ENCODE measurements around the gene DCUN1D3.
"Not testable (repeated sequence)": the region's sequence is repeated elsewhere in the genome, so short reads cannot be mapped to it uniquely, and the experiment has no call there.

The DCUN1D3 gene

DNA sequence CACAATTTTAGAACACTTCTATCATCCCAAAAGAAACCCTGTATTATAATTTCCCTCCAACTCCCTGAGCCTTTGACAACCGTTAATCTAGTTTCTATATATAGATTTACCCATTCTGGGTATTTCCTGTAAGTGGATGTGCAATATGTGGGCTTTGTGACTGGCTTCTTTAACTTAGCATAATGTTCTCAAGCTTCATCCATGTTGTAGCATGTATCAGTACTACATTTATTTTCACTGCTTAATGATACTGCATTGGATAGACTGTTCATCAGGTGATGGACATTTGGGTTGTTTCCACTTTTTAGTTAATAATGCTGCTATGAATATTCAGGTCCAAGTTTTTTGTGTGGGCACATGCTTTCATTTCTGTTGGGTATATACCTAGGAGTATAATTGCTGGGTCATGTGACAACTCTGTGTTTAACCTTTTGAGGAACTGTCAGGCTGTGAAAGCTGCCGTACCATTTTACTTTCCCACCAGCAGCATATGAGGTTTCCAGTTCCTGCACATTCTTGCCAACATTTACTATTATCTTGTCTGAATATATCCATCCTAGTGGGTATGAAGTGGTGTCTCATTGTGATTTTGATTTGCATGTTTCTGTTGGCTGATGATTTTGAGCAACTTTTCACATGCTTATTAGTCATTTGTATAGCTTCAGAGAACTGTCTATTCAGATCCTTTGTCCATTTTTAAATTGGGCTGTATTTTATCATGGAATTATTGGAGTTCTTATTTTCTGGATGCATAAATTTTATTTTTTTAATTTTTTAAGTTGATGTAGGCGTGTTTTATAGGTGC, 77.4 kb downstream of the DCUN1D3 start:
- no peak for DNase-seq

DNA sequence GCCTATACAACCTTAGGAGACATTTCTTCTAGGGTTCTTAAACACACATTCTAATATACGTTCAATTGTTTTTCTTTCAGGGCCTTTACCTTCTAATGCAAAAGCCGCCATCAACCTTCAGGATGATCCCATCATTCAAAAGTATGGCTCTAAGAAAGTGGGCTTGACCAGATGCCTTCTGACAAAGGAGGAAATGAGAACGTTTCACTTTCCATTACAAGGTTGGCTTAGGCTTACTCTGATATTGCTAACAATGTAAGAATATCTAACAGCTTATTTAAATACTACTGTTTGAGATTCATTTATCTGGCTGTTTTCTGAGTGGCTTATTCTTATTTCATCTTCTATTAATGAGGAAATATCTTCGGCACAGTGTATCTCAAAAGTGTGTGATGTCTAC, 78.5 kb downstream of the DCUN1D3 start:
- DNase-seq: no peak

DNA sequence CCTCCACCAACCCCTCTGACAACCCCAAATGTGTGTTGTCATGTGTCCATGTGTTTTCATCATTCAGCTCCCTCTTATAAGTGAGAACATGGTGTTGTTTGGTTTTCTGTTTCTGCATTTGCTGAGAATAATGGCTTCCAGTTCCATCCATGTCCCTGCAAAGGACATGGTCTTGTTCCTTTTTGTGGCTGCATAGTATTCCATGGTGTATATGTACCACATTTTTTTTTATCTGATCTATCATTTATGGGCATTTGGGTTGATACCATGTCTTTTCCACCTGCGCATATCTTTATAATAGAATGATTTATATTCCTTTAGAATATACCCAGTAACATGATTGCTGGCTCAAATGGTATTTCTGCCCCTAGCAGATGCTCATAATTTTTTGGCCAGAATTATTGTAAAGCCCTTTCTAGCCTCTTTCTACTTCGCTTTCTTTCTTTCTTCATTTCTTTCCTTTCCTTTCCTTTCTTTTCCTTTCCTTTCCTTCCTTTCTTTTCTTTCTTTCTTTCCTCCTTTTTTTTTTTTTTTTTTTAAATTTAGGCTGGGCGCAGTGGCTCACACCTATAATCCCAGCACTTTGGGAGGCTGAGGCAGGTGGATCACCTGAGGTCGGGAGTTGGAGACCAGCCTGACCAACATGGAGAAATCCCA, 81.1 kb downstream of the DCUN1D3 start:
- no peak for DNase-seq

DNA sequence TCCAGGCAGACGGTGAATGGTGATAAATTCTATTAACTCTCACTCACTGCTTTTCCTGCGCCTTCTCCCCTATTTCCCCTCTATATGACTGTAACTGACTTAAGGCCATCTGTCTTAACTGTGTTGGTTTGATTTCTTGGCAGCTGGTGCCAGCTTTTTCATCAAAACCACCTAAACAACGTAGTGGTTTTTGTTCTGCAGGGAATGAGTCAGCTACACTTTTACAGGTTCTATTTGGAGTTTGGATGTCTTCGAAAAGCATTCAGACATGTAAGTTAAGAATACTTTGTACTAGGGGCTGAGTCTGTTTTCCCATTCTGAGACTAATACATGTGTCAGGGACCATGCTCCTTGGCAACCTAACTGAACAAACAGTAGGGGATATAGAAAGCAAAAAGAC, 85.4 kb downstream of the DCUN1D3 start:
- peak in 1 of 5 experiments; percentile 85 for DNase-seq

DNA sequence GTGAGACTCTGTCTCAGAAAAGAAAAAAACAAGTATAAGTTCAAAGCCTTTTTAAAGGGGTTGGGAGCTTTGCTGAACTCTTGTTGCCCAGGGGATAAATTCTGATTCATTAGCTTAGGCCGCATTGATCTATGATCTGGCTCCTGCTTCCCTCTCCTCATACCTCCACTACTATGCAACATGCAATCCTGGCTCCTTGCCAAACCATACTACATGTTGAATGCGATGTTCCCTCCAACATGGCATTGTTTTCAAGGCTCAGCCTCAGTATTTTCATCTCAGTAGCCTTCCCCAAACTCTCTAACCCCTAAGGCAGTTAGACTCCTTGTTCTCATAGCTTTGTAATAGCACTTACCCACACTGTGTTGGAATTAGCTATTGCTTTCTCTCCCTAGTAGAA, 87.6 kb downstream of the DCUN1D3 start:
- DNase-seq: no peak

DNA sequence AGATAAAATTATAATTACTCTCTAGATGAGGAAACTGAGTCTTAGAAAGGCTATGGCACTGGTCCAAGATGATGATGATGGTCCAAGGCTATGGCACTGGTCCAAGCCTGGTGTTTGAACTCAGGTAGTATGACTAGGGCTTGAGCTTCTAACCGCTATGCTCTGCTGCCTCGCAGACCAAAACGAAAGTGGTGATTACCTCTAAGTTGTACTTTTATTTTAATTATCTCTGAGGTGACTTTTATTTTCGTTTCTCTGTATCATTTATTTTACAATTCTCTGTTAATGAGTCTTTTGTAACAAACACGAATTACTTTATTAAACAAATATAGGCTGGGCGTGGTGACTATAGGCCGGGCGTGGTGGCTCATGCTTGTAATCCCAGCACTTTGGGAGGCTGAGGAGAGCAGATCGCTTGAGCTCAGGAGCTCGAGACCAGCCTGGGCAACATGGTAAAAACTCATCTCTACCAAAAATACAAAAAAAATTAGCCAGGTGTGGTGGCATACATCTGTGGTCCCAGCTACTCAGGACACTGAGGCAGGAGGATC, 88.2 kb downstream of the DCUN1D3 start:
- DNase-seq: no peak

DNA sequence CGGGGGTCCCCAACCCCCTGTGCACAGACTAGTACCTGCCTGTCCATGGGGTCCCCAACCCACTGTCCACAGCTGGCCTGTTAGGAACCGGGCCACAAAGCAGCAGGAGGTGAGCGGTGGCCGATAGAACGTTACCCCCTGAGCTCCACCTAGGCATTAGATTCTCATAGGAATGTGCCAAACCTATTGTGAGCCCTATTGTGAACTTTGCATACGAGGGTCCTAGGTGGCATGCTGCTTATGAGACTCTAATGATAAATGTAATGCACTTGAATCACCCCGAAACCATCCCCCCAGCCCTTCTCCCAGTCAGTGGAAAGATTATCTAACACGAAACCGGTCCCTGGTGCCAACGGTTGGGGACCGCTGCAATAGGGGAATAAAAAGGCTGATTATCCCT, 92.3 kb downstream of the DCUN1D3 start:
- no peak for DNase-seq

DNA sequence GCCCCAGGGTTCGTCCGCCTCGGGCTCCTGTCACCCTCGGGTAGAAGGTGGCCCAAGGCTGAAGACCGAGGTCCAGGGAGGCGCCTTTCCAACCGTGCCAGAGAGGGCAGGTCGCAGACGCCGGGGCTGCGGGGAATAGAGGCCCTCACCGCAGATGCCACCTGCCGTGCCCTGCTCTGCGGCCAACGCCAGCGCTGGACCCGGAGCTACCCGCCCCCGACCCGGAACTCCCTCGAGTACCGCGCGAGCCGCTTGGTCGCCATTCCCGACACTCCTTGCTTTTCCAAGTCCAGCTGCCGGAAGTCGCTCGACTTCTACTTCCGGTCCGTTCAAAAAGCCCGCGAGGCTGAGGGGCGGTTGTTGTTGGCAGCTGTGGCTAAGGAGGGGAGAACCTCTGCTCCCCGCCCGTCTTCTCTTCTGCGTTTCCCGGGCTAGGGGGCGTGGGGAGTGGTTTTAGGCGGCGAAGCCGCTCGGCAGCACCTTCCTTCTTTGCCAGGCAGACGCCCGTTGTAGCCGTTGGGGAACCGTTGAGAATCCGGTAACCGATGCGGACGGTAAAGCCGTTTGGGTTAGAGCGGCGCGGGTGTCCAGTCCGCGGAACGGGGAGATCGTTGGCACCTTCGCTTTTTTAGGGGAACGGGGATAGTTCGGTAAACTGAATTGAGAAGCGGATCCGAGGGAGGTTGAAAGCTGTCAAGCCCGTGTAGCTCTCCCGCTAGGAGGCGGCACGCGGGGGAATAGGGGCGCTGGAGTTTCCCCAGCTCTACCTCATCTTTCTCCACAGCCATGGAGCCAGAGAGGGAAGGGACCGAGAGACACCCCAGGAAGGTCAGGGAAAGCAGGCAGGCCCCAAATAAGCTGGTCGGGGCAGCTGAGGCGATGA, 93.7 kb downstream of the DCUN1D3 start, which contains the start of the genes ERI2 and REXO5:
ERI2 (minus strand) TSS at position 305 of the 883 bp plus-strand sequence; CDS start at position 263, 42 bp downstream.
REXO5 (plus strand) TSS at position 360 of the 883 bp plus-strand sequence; CDS start at position 787, 427 bp downstream.
- DNase-seq: peak; percentile 44 to 85 (median 64)

DNA sequence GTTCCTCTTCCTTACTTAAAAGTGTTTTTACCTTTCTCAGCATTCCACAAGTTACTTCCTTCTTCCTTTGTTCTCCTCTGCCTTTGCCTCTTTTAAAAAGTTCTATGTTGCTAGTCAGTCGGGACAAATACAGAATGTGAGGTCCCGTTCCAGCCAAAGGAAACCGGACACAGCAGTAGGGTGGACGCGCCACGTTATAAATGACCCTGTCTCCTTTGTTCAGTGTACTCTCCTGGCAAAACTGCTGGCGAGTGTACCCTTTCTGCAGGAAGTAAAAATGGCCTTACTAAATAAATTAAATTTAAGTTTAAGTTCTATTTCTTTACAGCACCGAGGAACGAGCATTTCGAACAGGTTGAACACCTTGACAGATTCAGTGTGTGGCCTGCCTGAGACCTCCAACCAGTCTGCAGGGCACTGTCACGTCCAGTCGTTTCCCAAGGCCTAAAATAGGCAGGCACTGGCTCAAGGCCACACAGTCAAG, 94.4 kb downstream of the DCUN1D3 start:
- DNase-seq: not testable (repeated sequence)
